Vagina (tissue), 2 donors: ENCODE measurements around the gene GRAMD2A.

Source experiments
- POLR2A ChIP-seq, 2 donors: fragments of 450-650 bp; IDR thresholded peaks; one replicate each; pipeline ENCODE4 v1.6.1; 2017; ENCODE audit warnings: antibody characterized with exemption in 2 of 2, mild to moderate bottlenecking in 2 of 2, moderate library complexity in 2 of 2
- POLR2AphosphoS5 ChIP-seq, 2 donors: sonication (generic); formaldehyde crosslinking; IDR thresholded peaks; one replicate each; pipeline ENCODE4 v1.9.0; 2017; ENCODE audit warnings: antibody characterized with exemption in 2 of 2, mild to moderate bottlenecking in 2 of 2, low read depth in 1 of 2; ENCODE audit not compliant: insufficient read depth in 1 of 2
- TF ChIP-seq, protein P1 (sequence below), 3 experiments: fragments of 450-650 bp in 2 of 3; fragments of 200-600 bp in 1 of 3; sonication (generic) in 1 of 3; IDR thresholded peaks; one replicate each; pipeline ENCODE4 v1.5.1; 2017 to 2019; ENCODE audit warnings: antibody characterized with exemption in 3 of 3, mild to moderate bottlenecking in 2 of 3, moderate library complexity in 2 of 3

GRCh38 chr15:72189250-72189902 is 8.2 kb downstream of the GRAMD2A start:
- no peak for TF ChIP-seq POLR2A (IDR thresholded peaks at IDR 0.05)
- TF ChIP-seq, protein P1, sequence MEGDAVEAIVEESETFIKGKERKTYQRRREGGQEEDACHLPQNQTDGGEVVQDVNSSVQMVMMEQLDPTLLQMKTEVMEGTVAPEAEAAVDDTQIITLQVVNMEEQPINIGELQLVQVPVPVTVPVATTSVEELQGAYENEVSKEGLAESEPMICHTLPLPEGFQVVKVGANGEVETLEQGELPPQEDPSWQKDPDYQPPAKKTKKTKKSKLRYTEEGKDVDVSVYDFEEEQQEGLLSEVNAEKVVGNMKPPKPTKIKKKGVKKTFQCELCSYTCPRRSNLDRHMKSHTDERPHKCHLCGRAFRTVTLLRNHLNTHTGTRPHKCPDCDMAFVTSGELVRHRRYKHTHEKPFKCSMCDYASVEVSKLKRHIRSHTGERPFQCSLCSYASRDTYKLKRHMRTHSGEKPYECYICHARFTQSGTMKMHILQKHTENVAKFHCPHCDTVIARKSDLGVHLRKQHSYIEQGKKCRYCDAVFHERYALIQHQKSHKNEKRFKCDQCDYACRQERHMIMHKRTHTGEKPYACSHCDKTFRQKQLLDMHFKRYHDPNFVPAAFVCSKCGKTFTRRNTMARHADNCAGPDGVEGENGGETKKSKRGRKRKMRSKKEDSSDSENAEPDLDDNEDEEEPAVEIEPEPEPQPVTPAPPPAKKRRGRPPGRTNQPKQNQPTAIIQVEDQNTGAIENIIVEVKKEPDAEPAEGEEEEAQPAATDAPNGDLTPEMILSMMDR (IDR thresholded peaks at IDR 0.05) = no peak
- TF ChIP-seq POLR2AphosphoS5 (IDR thresholded peaks at IDR 0.05; ENCODE audit: insufficient read depth in 1 of 2, low read depth in 1 of 2) = no peak
